SK-N-SH treated with all-trans-retinoic acid at 6 μM for 48 hours (cell line): ENCODE results near the gene SLX4IP.

Experiments
- ARNTL ChIP-seq: fragments of 450-650 bp; formaldehyde crosslinking; IDR thresholded peaks from 2 replicates; pipeline ENCODE4 v1.5.0; 2020; ENCODE audit warnings: low read depth, mild to moderate bottlenecking, moderate library complexity, borderline replicate concordance
- CSRNP3 ChIP-seq: fragments of 250-450 bp; sonication (Bioruptor Pico); IDR thresholded peaks from 2 replicates; pipeline ENCODE4 v1.5.1; 2021; ENCODE audit warnings: mild to moderate bottlenecking, moderate library complexity
- ESRRG ChIP-seq: fragments of 250-450 bp; sonication (Bioruptor Pico); IDR thresholded peaks from 2 replicates; pipeline ENCODE4 v1.6.1; 2021; ENCODE audit warnings: mild to moderate bottlenecking
- GLIS3 ChIP-seq: fragments of 250-450 bp; sonication (Bioruptor Pico); IDR thresholded peaks from 2 replicates; pipeline ENCODE4 v1.5.0; 2020; ENCODE audit warnings: mild to moderate bottlenecking, moderate library complexity
- ISL1 ChIP-seq: fragments of 250-450 bp; sonication (Bioruptor Pico); IDR thresholded peaks from 2 replicates; pipeline ENCODE4 v2.1.2; 2022; ENCODE audit warnings: mild to moderate bottlenecking, moderate library complexity
- OSR1 ChIP-seq: fragments of 250-450 bp; sonication (Bioruptor Pico); IDR thresholded peaks from 2 replicates; pipeline ENCODE4 v1.8.0; 2022; ENCODE audit warnings: moderate library complexity, mild to moderate bottlenecking, inconsistent platforms
- PATZ1 ChIP-seq: fragments of 250-450 bp; sonication (Bioruptor Pico); IDR thresholded peaks from 2 replicates; pipeline ENCODE4 v1.8.0; 2020; ENCODE audit warnings: mild to moderate bottlenecking, moderate library complexity, borderline replicate concordance
- POU6F1 ChIP-seq: fragments of 250-450 bp; sonication (Bioruptor Pico); IDR thresholded peaks from 2 replicates; pipeline ENCODE4 v1.8.0; 2021; ENCODE audit warnings: low read depth, mild to moderate bottlenecking, moderate library complexity, borderline replicate concordance
- RARB ChIP-seq: fragments of 250-450 bp; sonication (Bioruptor Pico); IDR thresholded peaks from 2 replicates; pipeline ENCODE4 v1.8.0; 2021; ENCODE audit warnings: mild to moderate bottlenecking, moderate library complexity
- TSHZ2 ChIP-seq: fragments of 250-450 bp; sonication (Bioruptor Pico); IDR thresholded peaks from 2 replicates; pipeline ENCODE4 v1.5.0; 2020; ENCODE audit warnings: mild to moderate bottlenecking, moderate library complexity

- no peak for TF ChIP-seq RARB
- TF ChIP-seq ARNTL (CRISPR knock-in tag), result no peak
- no peak for TF ChIP-seq PATZ1 (CRISPR knock-in tag)
- TF ChIP-seq TSHZ2 (CRISPR knock-in tag), result no peak
- TF ChIP-seq GLIS3 (CRISPR knock-in tag), result no peak
- TF ChIP-seq CSRNP3 (CRISPR knock-in tag), result no peak
- TF ChIP-seq ESRRG (CRISPR knock-in tag), result no peak
- no peak for TF ChIP-seq OSR1 (CRISPR knock-in tag)
- TF ChIP-seq ISL1 (CRISPR knock-in tag), result no peak
- no peak for TF ChIP-seq POU6F1 (CRISPR knock-in tag)
These were observed 202.5 kb downstream of the SLX4IP start for GRCh38 chr20:10637563-10637962.
